ENCODE data around the gene SNX5.

DNA sequence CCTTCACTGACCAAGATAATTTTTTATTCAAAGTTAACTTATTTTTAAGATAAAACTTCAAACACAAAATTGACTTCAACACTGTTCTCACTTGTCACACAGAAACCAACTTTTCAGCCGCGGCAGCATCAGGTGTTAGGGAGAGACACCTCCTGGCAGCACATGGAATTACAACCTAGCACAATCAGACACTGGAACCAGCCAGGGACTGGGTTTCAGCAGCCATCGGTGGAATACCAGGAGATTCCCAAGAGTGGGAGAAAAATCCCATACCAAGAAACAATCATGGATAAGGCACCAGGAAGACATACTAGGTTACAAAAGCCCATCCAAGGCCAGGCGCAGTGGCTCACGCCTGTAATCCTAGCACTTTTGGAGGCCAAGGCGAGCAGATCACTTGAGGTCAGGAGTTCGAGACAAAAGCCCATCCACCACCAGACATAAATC lies 70.0 kb downstream of the SNX5 start:
- TF ChIP-seq POLR2A (IDR thresholded peaks at IDR 0.05; ENCODE audit: borderline replicate concordance, extremely low read depth, insufficient read depth, insufficient read length) = no peak
- TF ChIP-seq SIN3A (IDR thresholded peaks at IDR 0.05; ENCODE audit: low read depth) = no peak
- TF ChIP-seq REST (IDR thresholded peaks at IDR 0.05; ENCODE audit: low read depth) = no peak
- peak; percentile 88 to 89 (median 89) for TF ChIP-seq CTCF (IDR thresholded peaks at IDR 0.05 in 2 of 3, conservative IDR thresholded peaks at IDR 0.05 in 1 of 3; ENCODE audit: borderline replicate concordance in 1 of 3, insufficient read depth in 1 of 3, low read depth in 2 of 3, low read length in 2 of 3)
- no peak for TF ChIP-seq ATF3 (IDR thresholded peaks at IDR 0.05)
- no peak for TF ChIP-seq JUND (IDR thresholded peaks at IDR 0.05)
- TF ChIP-seq, protein P1, sequence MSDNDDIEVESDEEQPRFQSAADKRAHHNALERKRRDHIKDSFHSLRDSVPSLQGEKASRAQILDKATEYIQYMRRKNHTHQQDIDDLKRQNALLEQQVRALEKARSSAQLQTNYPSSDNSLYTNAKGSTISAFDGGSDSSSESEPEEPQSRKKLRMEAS (IDR thresholded peaks at IDR 0.05) = no peak
- TF ChIP-seq POLR2AphosphoS5 (IDR thresholded peaks at IDR 0.05; ENCODE audit: low read depth, low read length) = no peak
- no peak for TF ChIP-seq EZH2phosphoT487 (IDR thresholded peaks at IDR 0.05; ENCODE audit: borderline replicate concordance)
- TF ChIP-seq RAD21 (IDR thresholded peaks at IDR 0.05; ENCODE audit: low read depth) = peak; percentile 96
- TF ChIP-seq CEBPB (IDR thresholded peaks at IDR 0.05; ENCODE audit: low read depth) = no peak

Data from HCT116 (cell line).